Measurements from ENCODE around the gene COPZ1.

GRCh38 chr12:54379398-54380201 lies 54.7 kb downstream of the COPZ1 start:
- TF ChIP-seq SIN3A (IDR thresholded peaks at IDR 0.05; ENCODE audit: borderline replicate concordance, insufficient read depth, low read length) (no peak), POLR2AphosphoS5 (IDR thresholded peaks at IDR 0.05; ENCODE audit: low read depth, low read length) (no peak), FOXP2 (optimal IDR thresholded peaks at IDR 0.05; ENCODE audit: borderline replicate concordance, extremely low read depth, extremely low read length, insufficient read depth) (peak; percentile 55), REST (IDR thresholded peaks at IDR 0.05; ENCODE audit: insufficient read depth in 1 of 2, low read depth in 2 of 2, low read length in 2 of 2) (no peak), TAF1 (IDR thresholded peaks at IDR 0.05; ENCODE audit: borderline replicate concordance, insufficient read depth, low read length) (no peak)

Data from PFSK-1 (cell line).